MCF 10A (cell line): ENCODE results near the gene AKT1S1. TPM values are rescaled to one million over a fixed set of nuclear protein-coding genes. Genes with fewer than 3 reads are reported as not detected.
A peak's percentile ranks its signal among the peaks of the same experiment; 100 is the strongest.

Experiments
- BruUV-seq: library from RNA; stranded (reverse); fragments of 400-500 nt; replicated peaks from 2 replicates; lab custom pipeline; 2021; lab: Mats Ljungman, UMichigan
- CTCF ChIA-PET: fragments of 300-600 bp; sonication (Branson Sonifier 250); formaldehyde crosslinking; extraction: SDS; loops from one replicate; lab custom pipeline; 2021; ENCODE audit warnings: antibody characterized with exemption, inconsistent platforms; lab: Yijun Ruan, JAX
- POLR2A ChIA-PET: fragments of 300-600, 350-650 bp; sonication (Branson Sonifier 250); formaldehyde crosslinking; extraction: SDS; loops from one replicate; lab custom pipeline; 2020; ENCODE audit warnings: antibody characterized with exemption, inconsistent platforms; lab: Yijun Ruan, JAX
- DNase-seq: peaks from one replicate; pipeline ENCODE4 v3.0.0-alpha.2; 2018; ENCODE audit not compliant: unreplicated experiment
- H3K27ac Mint-ChIP-seq: one replicate; pipeline ENCODE4 v1.8.0; 2022; ENCODE audit warnings: mild to moderate bottlenecking, low read depth, mixed read lengths; ENCODE audit not compliant: unreplicated experiment
- H3K27me3 Mint-ChIP-seq: one replicate; pipeline ENCODE4 v1.8.0; 2022; ENCODE audit warnings: mixed read lengths; ENCODE audit not compliant: insufficient read depth, unreplicated experiment
- H3K36me3 Mint-ChIP-seq: one replicate; pipeline ENCODE4 v1.8.0; 2022; ENCODE audit warnings: mild to moderate bottlenecking, moderate library complexity, mixed read lengths; ENCODE audit not compliant: insufficient read depth, unreplicated experiment
- H3K4me1 Mint-ChIP-seq: one replicate; pipeline ENCODE4 v1.8.0; 2022; ENCODE audit warnings: mixed read lengths; ENCODE audit not compliant: insufficient read depth, unreplicated experiment
- H3K4me3 Mint-ChIP-seq: one replicate; pipeline ENCODE4 v1.8.0; 2022; ENCODE audit warnings: mild to moderate bottlenecking, moderate library complexity, mixed read lengths; ENCODE audit not compliant: unreplicated experiment
- H3K9me3 Mint-ChIP-seq: one replicate; pipeline ENCODE4 v1.8.0; 2022; ENCODE audit warnings: mixed read lengths; ENCODE audit not compliant: unreplicated experiment
- CTCF ChIP-seq: fragments of 200-600 bp; IDR thresholded peaks from one replicate; pipeline ENCODE4 v1.8.0; 2022; ENCODE audit warnings: antibody characterized with exemption, mild to moderate bottlenecking; ENCODE audit not compliant: unreplicated experiment
- intact Hi-C: fragments of 100-400 bp; cut with micrococcal nuclease; formaldehyde crosslinking; loops from 2 replicates; pipeline ENCODE4 v1.14.1; 2022
- total RNA-seq: library from RNA; stranded (reverse); gene quantifications from 2 replicates; pipeline ENCODE4 v1.2.3, GENCODE V29; 2022

AKT1S1 gene
- total RNA-seq, 1 experiment from 2014 or later, result 74.7 TPM

- ChIA-PET CTCF (no interaction called here), POLR2A (interaction anchor here (1.2 to 4.3 kb wide), 2 partner anchors 13 to 16 kb away, joined by 3 to 40 read pairs; no protein-coding TSS in a partner anchor)
- intact Hi-C loops, result loop anchor here (5.0 to 10.0 kb wide), 2 partner anchors 87 to 179 kb away; partner anchors contain the start of genes AP2A1 and PRMT1
- no peak for TF ChIP-seq CTCF
- Mint-ChIP-seq H3K27ac (no peak overlapping the region), H3K4me1 (peaks cover 27% of the 10 kb centered on the region), H3K9me3 (peaks cover 4% of the 10 kb centered on the region), H3K36me3 (peaks cover 45% of the 10 kb centered on the region), H3K4me3 (no peak overlapping the region), H3K27me3 (no peaks in the 10 kb centered on the region)
- no peak for DNase-seq
- no TSS peak for BruUV-seq
Measured at GRCh38 chr19:49853852-49854377, 23.2 kb downstream of the AKT1S1 start.

GRCh38 chr19:49852631-49853126 is 24.5 kb downstream of the AKT1S1 start:
- H3K4me3 Mint-ChIP-seq, result peak overlapping the region; percentile 84
- peaks cover 37% of the 10 kb centered on the region for H3K36me3 Mint-ChIP-seq
- H3K4me1 Mint-ChIP-seq, result peaks cover 32% of the 10 kb centered on the region
- no peak overlapping the region for H3K27ac Mint-ChIP-seq
- DNase-seq, result no peak
- H3K9me3 Mint-ChIP-seq, result peaks cover 6% of the 10 kb centered on the region
- no peaks in the 10 kb centered on the region for H3K27me3 Mint-ChIP-seq
- intact Hi-C loops, result loop anchor here (5.0 to 10.0 kb wide), 2 partner anchors 85 to 178 kb away; partner anchors contain the start of genes AP2A1 and PRMT1
- ChIA-PET POLR2A (interaction anchor here (0.6 to 4.3 kb wide), 8 partner anchors 8 to 357 kb away, joined by 3 to 40 read pairs (median 5); partner anchors contain the start of genes AP2A1 and MED25), CTCF (interaction anchor here (0.5 to 0.8 kb wide), 2 partner anchors 170 to 180 kb away, joined by 3 to 4 read pairs; no protein-coding TSS in a partner anchor)
- TF ChIP-seq CTCF, result no peak
- TSS peak; percentile 55 for BruUV-seq

- ChIA-PET CTCF (interaction anchor here (0.8 kb wide), 1 partner anchor 179 kb away, joined by 3 read pairs; no protein-coding TSS in a partner anchor), POLR2A (interaction anchor here (0.7 to 4.3 kb wide), 18 partner anchors 8 to 356 kb away, joined by 3 to 40 read pairs (median 8); partner anchors contain the start of genes AKT1S1, AP2A1, ATF5 and FUZ)
- intact Hi-C loops, result loop anchor here (5.0 to 10.0 kb wide), 2 partner anchors 84 to 177 kb away; partner anchors contain the start of genes AP2A1 and PRMT1
- Mint-ChIP-seq H3K27ac (no peak overlapping the region), H3K36me3 (peaks cover 26% of the 10 kb centered on the region), H3K4me1 (peaks cover 32% of the 10 kb centered on the region), H3K4me3 (peak overlapping the region; percentile 84), H3K9me3 (peaks cover 6% of the 10 kb centered on the region), H3K27me3 (no peaks in the 10 kb centered on the region)
- no peak for DNase-seq
- TF ChIP-seq CTCF, result no peak
- no TSS peak for BruUV-seq
Measured at GRCh38 chr19:49851456-49852259, 25.5 kb downstream of the AKT1S1 start.
